ENCODE data around the gene THOC2.
"Not testable (repeated sequence)": the region's sequence is repeated elsewhere in the genome, so short reads cannot be mapped to it uniquely, and the experiment has no call there.

The THOC2 gene

GRCh38 chrX:123675154-123675553 is 57.7 kb downstream of the THOC2 start:
- DNase-seq (ENCODE audit: low spot score), result no peak

GRCh38 chrX:123673813-123674212 is 59.0 kb downstream of the THOC2 start:
- DNase-seq (ENCODE audit: low spot score), result no peak

GRCh38 chrX:123665197-123665596 is 67.7 kb downstream of the THOC2 start:
- DNase-seq (ENCODE audit: low spot score), result no peak

GRCh38 chrX:123664467-123665167 is 68.2 kb downstream of the THOC2 start:
- not testable (repeated sequence) for DNase-seq (ENCODE audit: low spot score)

- DNase-seq (ENCODE audit: low spot score), result not testable (repeated sequence)
Observed at GRCh38 chrX:123663720-123664119, 69.1 kb downstream of the THOC2 start.

DNA sequence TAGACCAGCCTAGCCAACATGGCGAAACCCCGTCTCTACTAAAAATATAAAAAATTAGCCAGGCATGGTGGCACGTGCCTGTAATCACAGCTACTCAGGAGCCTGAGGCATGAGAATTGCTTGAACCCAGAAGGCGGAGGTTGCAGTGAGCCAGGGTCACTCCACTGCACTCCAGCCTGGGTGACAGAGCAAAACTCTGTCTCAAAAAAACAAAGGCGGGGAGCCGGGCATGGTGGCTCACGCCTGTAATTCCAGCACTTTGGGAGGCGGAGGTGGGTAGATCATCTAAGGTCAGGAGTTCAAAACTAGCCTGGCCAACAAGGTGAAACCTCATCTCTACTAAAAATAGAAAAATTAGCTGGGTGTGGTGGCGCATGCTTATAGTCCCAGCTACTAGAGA is 76.3 kb downstream of the THOC2 start:
- DNase-seq (ENCODE audit: low spot score), result not testable (repeated sequence)

DNA sequence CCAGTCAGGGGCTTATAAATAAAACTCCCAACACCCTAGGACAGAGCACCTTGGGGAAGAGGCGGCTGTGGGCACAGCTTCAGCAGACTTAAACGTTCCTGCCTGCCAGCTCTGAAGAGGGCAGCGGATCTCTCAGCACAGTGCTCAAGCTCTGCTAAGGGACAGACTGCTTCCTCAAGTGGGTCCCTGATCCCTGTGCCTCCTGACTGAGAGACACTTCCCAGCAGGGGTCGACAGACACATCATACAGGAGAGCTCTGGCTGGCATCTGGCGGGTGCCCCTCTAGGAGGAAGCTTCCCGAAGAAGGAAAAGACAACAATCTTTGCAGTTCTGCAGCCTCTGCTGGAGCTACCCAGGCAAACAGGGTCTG is 84.1 kb downstream of the THOC2 start:
- not testable (repeated sequence) for DNase-seq (ENCODE audit: low spot score)

DNA sequence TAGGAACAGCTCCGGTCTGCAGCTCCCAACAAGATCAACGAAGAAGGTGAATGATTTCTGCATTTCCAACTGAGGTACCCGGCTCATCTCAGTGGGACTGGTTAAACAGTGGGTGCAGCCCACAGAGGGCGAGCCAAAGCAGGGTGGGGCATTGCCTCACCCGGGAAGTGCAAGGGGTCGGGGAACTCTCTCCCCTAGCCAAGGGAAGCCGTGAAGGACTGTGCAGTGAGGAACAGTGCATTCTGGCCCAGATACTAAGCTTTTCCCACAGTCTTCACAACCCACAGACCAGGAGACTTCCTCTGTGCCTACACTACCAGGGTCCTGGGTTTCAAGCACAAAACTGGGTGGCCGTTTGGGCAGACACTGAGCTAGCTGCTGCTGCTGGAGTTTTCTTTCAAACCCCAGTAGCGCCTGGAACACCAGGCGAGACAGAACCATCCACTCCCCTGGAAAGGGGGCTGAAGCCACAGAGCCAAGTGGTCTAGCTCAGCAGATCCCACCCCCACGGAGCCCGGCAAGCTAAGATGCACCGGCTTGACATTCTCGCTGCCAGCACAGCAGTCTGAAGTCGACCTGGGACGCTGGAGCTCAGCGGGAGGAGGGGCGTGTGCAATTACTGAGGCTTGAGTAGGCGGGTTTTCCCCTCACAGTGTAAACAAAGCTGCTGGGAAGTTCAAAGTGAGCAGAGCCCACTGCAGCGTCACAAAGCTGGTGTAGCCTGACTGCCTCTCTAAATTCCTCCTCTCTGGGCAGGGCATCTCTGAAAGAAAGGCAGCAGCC is 84.6 kb downstream of the THOC2 start:
- DNase-seq (ENCODE audit: low spot score), result peak; percentile 11

DNA sequence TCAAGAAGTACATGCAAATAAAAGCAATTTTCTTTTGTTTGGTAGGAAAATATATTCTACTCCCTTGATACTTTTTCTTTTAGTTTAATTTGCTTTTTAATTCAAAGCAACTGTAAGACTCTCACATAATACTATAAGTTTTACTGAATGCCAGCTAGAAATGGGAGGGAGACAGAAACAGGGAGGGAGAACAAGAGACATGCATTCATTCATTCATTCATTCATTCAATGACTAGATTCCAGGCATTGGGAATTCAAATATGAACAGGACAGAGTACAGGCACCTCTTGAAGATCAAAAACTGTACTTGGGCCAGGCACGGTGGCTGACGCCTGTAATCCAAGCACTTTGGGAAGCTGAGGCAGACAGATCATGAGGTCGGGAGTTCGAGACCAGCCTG is 85.6 kb downstream of the THOC2 start:
- no peak for DNase-seq (ENCODE audit: low spot score)

GRCh38 chrX:123629502-123629901 is 103.3 kb downstream of the THOC2 start:
- DNase-seq (ENCODE audit: low spot score), result no peak

- no peak for DNase-seq (ENCODE audit: low spot score)
Observed at GRCh38 chrX:123626962-123627361, 105.9 kb downstream of the THOC2 start.

DNA sequence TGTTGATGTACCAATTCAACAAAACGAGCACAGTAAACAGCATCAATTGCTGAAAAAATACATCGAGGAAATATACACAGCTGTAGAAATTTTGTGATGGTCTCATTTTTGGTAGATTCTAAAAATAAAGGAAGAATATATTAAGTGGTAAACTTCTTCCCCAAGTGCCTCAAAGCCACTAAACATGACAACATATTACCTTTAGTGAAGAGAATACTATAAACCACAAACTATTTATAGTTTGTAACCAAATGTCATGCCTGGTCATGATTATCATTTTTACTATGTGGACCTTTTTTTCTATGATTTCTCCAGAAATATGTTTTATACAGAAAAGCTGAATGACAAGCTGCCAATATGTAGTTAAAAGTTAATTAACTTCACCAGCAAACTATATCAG is 106.9 kb downstream of the THOC2 start:
- DNase-seq (ENCODE audit: low spot score), result no peak

DNA sequence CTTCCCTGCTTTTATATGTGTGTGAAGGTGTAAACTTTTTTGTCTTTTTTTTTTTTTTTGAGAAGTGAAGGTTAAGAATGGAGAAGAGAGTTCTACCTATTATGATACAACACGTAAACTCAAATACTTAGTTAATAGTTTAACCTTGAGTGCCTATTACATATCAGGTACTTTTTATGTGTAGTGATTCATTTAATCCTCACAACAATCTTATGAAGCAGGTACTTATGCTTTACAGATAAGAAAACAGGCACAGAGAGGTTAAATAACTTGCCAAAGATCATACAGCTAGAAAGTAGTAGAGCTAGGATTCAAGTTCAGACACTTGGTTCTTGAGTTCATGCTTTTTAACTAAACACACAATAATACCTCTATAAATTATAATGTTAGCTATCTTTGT is 107.4 kb downstream of the THOC2 start:
- no peak for DNase-seq (ENCODE audit: low spot score)

- DNase-seq (ENCODE audit: low spot score), result no peak
Observed at GRCh38 chrX:123617007-123617406, 115.8 kb downstream of the THOC2 start.

DNA sequence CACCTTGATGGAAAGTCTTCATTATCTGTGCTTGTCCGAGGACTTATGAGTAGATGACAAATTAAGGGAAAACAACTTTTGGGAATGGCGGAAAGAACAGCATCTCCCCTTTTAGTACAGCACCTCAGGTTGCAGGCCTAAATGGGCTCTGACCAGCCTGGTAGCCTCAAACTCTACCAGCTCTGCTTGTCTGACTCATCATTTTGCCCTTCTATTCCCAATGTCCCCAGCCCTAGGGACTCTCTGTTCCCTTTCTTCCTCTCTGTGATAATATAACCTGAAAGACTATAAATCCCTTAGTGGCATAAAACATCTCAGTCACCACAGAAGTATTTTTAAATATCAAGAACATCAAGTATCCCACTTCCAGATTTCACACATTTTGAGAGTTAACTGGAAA is 121.9 kb downstream of the THOC2 start:
- no peak for DNase-seq (ENCODE audit: low spot score)

DNA sequence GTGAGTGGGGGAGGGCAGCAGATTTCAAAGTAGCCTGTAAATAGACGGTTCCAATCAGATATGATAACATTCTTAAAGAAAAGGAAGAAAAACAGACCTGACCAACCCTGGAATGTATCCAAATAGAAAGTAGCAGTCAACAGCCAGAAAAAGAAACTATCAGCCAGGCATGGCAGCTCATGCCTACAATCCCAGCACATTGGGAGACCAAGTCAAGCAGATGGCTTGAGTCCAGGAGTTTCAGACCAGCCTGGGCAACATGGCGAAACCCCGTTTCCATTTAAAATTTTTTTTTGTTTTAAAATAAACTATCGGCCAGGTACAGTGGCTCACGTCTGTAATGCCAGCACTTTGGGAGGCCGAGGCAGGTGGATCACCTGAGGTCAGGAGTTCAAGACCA is 125.0 kb downstream of the THOC2 start:
- DNase-seq (ENCODE audit: low spot score), result no peak

GRCh38 chrX:123607270-123607669 is 125.6 kb downstream of the THOC2 start:
- DNase-seq (ENCODE audit: low spot score), result no peak

GRCh38 chrX:123603491-123603890 is 129.4 kb downstream of the THOC2 start:
- DNase-seq (ENCODE audit: low spot score), result no peak

DNA sequence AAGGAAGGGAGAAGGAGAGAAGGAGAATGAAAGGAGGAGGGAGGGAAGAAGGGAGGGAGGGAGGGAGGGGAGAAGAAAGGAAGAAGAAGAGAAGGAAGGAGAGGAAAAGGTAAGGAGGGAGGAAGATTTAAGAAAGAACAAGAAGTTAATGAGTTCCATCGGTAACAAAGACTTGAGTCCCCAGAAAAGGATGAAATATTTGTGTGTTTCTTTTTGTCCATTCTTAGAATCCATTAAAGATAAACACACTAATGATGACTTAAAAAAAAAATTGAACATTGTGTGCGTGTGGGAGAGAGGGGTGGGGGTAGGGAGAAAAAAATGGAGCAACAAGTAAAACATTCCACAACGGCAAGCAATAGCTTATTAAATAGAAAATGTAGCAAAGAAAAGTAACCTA is 131.4 kb downstream of the THOC2 start:
- no peak for DNase-seq (ENCODE audit: low spot score)

DNA sequence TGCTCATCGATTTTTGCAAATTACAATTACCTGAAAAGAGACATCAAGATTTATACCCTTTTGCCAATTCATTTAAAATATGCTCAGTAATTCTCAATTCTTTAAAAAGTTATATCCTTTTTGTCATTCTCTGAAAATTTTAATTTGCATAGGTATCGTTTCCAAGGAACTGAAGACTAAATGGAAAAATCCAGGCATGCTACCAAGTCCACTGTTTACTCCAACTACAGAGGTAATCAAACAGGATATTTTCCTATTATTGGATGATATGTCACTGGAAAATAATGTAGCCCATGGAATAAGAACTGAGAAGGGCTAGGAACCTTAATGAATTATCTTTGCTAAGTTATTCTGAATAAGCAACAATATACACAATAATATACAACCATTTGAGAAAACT is 132.7 kb downstream of the THOC2 start:
- DNase-seq (ENCODE audit: low spot score), result no peak

GRCh38 chrX:123590842-123591486 is 141.9 kb downstream of the THOC2 start:
- DNase-seq (ENCODE audit: low spot score), result no peak

- no peak for DNase-seq (ENCODE audit: low spot score)
Observed at GRCh38 chrX:123588723-123589122, 144.1 kb downstream of the THOC2 start.

DNA sequence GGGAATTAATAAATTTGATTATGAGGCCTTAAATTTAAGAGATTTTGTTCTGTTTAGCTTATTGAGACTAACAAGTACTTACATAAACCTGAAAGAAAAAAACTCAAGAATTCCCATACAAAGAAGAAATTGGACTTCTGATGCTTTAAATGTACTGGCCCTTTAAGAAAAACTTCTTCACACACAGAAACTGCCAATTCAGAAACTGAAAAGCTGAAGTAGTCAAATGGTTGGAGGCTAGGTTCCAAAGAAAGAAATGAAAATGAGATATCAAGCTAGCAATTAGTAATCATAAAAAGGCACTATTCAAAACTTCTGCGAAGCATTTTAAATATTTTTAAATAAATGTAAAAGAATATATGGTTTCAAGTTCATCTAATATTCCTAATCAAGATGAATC is 151.3 kb downstream of the THOC2 start:
- DNase-seq (ENCODE audit: low spot score), result no peak
